Esophagus squamous epithelium (tissue), 4 donors: Measurements from ENCODE around the gene SLC12A7.

Experiments
- CTCF ChIP-seq, 6 experiments: fragments of 450-650 bp in 4 of 6; fragments of 200-600 bp in 2 of 6; sonication (generic) in 2 of 6; IDR thresholded peaks; one replicate each; pipeline ENCODE4 v1.5.1; 2016 to 2019; ENCODE audit warnings: antibody characterized with exemption in 6 of 6, mild to moderate bottlenecking in 4 of 6, moderate library complexity in 4 of 6
- POLR2A ChIP-seq, 4 donors: fragments of 450-650 bp; IDR thresholded peaks; one replicate each; pipeline ENCODE4 v1.6.1; 2017; ENCODE audit warnings: antibody characterized with exemption in 4 of 4, mild to moderate bottlenecking in 4 of 4, moderate library complexity in 3 of 4

- TF ChIP-seq CTCF (IDR thresholded peaks at IDR 0.05) (no peak), POLR2A (IDR thresholded peaks at IDR 0.05) (no peak)
These were observed 22.7 kb downstream of the SLC12A7 start for GRCh38 chr5:1089146-1089545.
